GM23338 (cell line): ENCODE measurements around the gene CMTM6. TPM values are rescaled to one million over a fixed set of nuclear protein-coding genes. Genes with fewer than 3 reads are reported as not detected.
A peak's percentile ranks its signal among the peaks of the same experiment; 100 is the strongest.

ENCODE experiments used
- ATAC-seq: fragments of 200-7000 bp; cut with Tn5 transposase; 3 replicates; pipeline ENCODE4 v1.9.1; 2020
- DNase-seq: peaks from one replicate; pipeline ENCODE4 v3.0.0-alpha.2; 2015; ENCODE audit warnings: low spot score
- H2AFZ ChIP-seq: fragments of 200-600 bp; sonication (generic); 2 replicates; pipeline ENCODE4 v1.8.0; 2016; ENCODE audit warnings: antibody characterized with exemption, mild to moderate bottlenecking, moderate library complexity
- H3F3A ChIP-seq: fragments of 200-600 bp; sonication (generic); replicated peaks from 2 replicates; pipeline ENCODE4 v1.8.0; 2017; ENCODE audit warnings: antibody characterized with exemption, mixed run types, low read depth
- H3K27ac ChIP-seq: fragments of 200-600 bp; sonication (generic); 2 replicates; pipeline ENCODE4 v1.6.1; 2016; ENCODE audit warnings: low read depth
- H3K27me3 ChIP-seq: fragments of 200-600 bp; sonication (generic); 2 replicates; pipeline ENCODE4 v1.8.0; 2016; ENCODE audit warnings: mild to moderate bottlenecking, mixed run types, moderate library complexity; ENCODE audit not compliant: insufficient read depth
- H3K36me3 ChIP-seq: fragments of 200-600 bp; sonication (generic); 2 replicates; pipeline ENCODE4 v1.8.0; 2016; ENCODE audit warnings: mild to moderate bottlenecking; ENCODE audit not compliant: insufficient read depth
- H3K4me1 ChIP-seq: fragments of 200-600 bp; sonication (generic); 2 replicates; pipeline ENCODE4 v1.8.0; 2016; ENCODE audit warnings: mild to moderate bottlenecking, moderate library complexity; ENCODE audit not compliant: insufficient read depth
- H3K4me2 ChIP-seq: fragments of 200-600 bp; sonication (generic); 2 replicates; pipeline ENCODE4 v1.7.1; 2017; ENCODE audit warnings: mixed run types
- H3K4me3 ChIP-seq: fragments of 200-600 bp; sonication (generic); 2 replicates; pipeline ENCODE4 v1.6.1; 2016; ENCODE audit warnings: mixed run types
- H3K79me2 ChIP-seq: fragments of 200-600 bp; sonication (generic); replicated peaks from 2 replicates; pipeline ENCODE4 v1.8.0; 2017; ENCODE audit warnings: mild to moderate bottlenecking; ENCODE audit not compliant: insufficient read depth
- H3K9me2 ChIP-seq: fragments of 200-600 bp; sonication (generic); 2 replicates; pipeline ENCODE4 v1.8.0; 2017; ENCODE audit not compliant: insufficient read depth
- H4K20me1 ChIP-seq: fragments of 200-600 bp; sonication (generic); replicated peaks from 2 replicates; pipeline ENCODE4 v1.8.0; 2017; ENCODE audit warnings: mild to moderate bottlenecking; ENCODE audit not compliant: insufficient read depth
- H3K27ac Mint-ChIP-seq: 2 replicates; pipeline ENCODE4 v1.8.0; 2020; ENCODE audit warnings: inconsistent platforms, mild to moderate bottlenecking, moderate library complexity, mixed read lengths
- H3K27me3 Mint-ChIP-seq: 3 replicates; pipeline ENCODE4 v1.8.0; 2022; ENCODE audit warnings: low read depth, mild to moderate bottlenecking, moderate library complexity, mixed read lengths, inconsistent platforms; ENCODE audit not compliant: insufficient read depth, poor library complexity
- H3K36me3 Mint-ChIP-seq: 3 replicates; pipeline ENCODE4 v1.8.0; 2021; ENCODE audit warnings: low read depth, mild to moderate bottlenecking, inconsistent platforms, moderate library complexity, mixed read lengths
- H3K4me1 Mint-ChIP-seq: 3 replicates; pipeline ENCODE4 v1.8.0; 2020; ENCODE audit warnings: mild to moderate bottlenecking, inconsistent platforms, mixed read lengths
- H3K4me3 Mint-ChIP-seq: 3 replicates; pipeline ENCODE4 v1.8.0; 2021; ENCODE audit warnings: moderate library complexity, mild to moderate bottlenecking, inconsistent platforms, mixed read lengths
- H3K9me3 Mint-ChIP-seq: 3 replicates; pipeline ENCODE4 v1.8.0; 2020; ENCODE audit warnings: moderate library complexity, mild to moderate bottlenecking, inconsistent platforms, mixed read lengths
- CTCF ChIP-seq, 2 experiments: fragments of 200-600 bp in 1 of 2; sonication (generic) in 1 of 2; conservative IDR thresholded peaks; 2 replicates each; pipeline versions ENCODE4 v1.5.1 to v1.6.1; 2016 to 2017; ENCODE audit warnings: antibody characterized with exemption in 2 of 2, low read depth in 2 of 2, mild to moderate bottlenecking in 2 of 2, moderate library complexity in 1 of 2
- NANOG ChIP-seq: IDR thresholded peaks from 2 replicates; pipeline ENCODE4 v1.6.1; 2016; ENCODE audit warnings: antibody characterized with exemption, borderline replicate concordance
- POLR2AphosphoS5 ChIP-seq: IDR thresholded peaks from 2 replicates; pipeline ENCODE4 v1.6.1; 2016; ENCODE audit warnings: antibody characterized with exemption, low read depth
- STAT1 ChIP-seq: IDR thresholded peaks from one replicate; pipeline ENCODE4 v1.6.1; 2016; ENCODE audit warnings: antibody characterized with exemption; ENCODE audit not compliant: unreplicated experiment
- ZNF114 ChIP-seq: fragments of 250-450 bp; sonication (Bioruptor Pico); IDR thresholded peaks from 2 replicates; pipeline ENCODE4 v1.5.0; 2020; ENCODE audit warnings: mild to moderate bottlenecking, moderate library complexity
- ZNF331 ChIP-seq: fragments of 250-450 bp; sonication (Bioruptor Pico); IDR thresholded peaks from 2 replicates; pipeline ENCODE4 v1.5.0; 2020; ENCODE audit warnings: low read depth, mild to moderate bottlenecking, moderate library complexity
- ZNF462 ChIP-seq: fragments of 250-450 bp; sonication (Bioruptor Pico); IDR thresholded peaks from 2 replicates; pipeline ENCODE4 v1.5.0; 2020; ENCODE audit warnings: mild to moderate bottlenecking, moderate library complexity
- polyA plus RNA-seq: library from polyadenylated mRNA; unstranded; fragments of >200 nt; fragmentation: Nextera tagmentation; extraction: Ambion mirVana; gene quantifications from 2 replicates; pipeline ENCODE4 v1.2.1, GENCODE V29; 2016
- total RNA-seq: library from RNA; depleted of rRNA; stranded (reverse); fragments of >200 nt; shearing (Covaris generic); gene quantifications from 2 replicates; pipeline ENCODE4 v1.2.3, GENCODE V29; 2014
- TF ChIP-seq, protein P1 (sequence below): IDR thresholded peaks from one replicate; pipeline ENCODE4 v1.6.1; 2018; ENCODE audit warnings: antibody characterized with exemption; ENCODE audit not compliant: unreplicated experiment
- TF ChIP-seq, protein P2 (sequence below): IDR thresholded peaks from 2 replicates; pipeline ENCODE4 v1.6.1; 2016; ENCODE audit warnings: antibody characterized with exemption

The CMTM6 gene
- total and polyA plus RNA-seq, 2 experiments from 2014 or later: 42.3 to 123 TPM

DNA sequence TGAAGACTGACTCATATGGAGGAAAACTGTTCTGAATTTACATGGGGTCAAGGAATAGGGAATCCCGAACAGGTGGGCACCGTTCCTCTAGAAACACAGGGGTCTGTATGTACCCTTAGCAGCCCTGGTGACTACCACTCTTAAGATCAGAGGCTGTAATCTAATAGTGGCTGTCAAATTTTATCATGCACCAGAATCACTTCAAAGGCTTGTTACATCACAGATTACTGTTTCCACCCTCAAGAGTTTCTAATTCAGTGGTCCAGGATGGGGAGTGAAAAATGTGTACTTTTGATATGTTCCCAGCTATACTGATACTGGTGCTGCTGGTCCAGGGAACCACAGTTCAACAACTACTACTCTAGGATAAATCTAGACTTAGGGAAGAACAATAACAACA is 40.2 kb upstream of the CMTM6 start:
- ATAC-seq: no peak
- Histone ChIP-seq H3F3A (no peaks in the 10 kb centered on the region), H3K27me3 (no peaks in the 10 kb centered on the region), H3K36me3 (peaks cover 8% of the 10 kb centered on the region; the same call in 1 of the 2 replicates), H3K4me1 (no peaks in the 10 kb centered on the region), H3K4me2 (no peak overlapping the region), H4K20me1 (peaks cover 4% of the 10 kb centered on the region; the same call in 1 of the 2 replicates), H3K27ac (no peak overlapping the region; the same call in 1 of the 2 replicates), H3K9me2 (no peaks in the 10 kb centered on the region), H2AFZ (no peak overlapping the region), H3K79me2 (peaks cover 38% of the 10 kb centered on the region), H3K4me3 (no peak overlapping the region)
- H3K9me3 Mint-ChIP-seq: no peaks in the 10 kb centered on the region
- DNase-seq: no peak
- H3K36me3 Mint-ChIP-seq: peaks cover 19% of the 10 kb centered on the region
- H3K4me3 Mint-ChIP-seq: no peak overlapping the region
- H3K4me1 Mint-ChIP-seq: no peaks in the 10 kb centered on the region
- no peak overlapping the region for H3K27ac Mint-ChIP-seq
- H3K27me3 Mint-ChIP-seq: no peaks in the 10 kb centered on the region
- no peak for TF ChIP-seq NANOG
- no peak for TF ChIP-seq ZNF114 (CRISPR knock-in tag)
- TF ChIP-seq, protein P1, sequence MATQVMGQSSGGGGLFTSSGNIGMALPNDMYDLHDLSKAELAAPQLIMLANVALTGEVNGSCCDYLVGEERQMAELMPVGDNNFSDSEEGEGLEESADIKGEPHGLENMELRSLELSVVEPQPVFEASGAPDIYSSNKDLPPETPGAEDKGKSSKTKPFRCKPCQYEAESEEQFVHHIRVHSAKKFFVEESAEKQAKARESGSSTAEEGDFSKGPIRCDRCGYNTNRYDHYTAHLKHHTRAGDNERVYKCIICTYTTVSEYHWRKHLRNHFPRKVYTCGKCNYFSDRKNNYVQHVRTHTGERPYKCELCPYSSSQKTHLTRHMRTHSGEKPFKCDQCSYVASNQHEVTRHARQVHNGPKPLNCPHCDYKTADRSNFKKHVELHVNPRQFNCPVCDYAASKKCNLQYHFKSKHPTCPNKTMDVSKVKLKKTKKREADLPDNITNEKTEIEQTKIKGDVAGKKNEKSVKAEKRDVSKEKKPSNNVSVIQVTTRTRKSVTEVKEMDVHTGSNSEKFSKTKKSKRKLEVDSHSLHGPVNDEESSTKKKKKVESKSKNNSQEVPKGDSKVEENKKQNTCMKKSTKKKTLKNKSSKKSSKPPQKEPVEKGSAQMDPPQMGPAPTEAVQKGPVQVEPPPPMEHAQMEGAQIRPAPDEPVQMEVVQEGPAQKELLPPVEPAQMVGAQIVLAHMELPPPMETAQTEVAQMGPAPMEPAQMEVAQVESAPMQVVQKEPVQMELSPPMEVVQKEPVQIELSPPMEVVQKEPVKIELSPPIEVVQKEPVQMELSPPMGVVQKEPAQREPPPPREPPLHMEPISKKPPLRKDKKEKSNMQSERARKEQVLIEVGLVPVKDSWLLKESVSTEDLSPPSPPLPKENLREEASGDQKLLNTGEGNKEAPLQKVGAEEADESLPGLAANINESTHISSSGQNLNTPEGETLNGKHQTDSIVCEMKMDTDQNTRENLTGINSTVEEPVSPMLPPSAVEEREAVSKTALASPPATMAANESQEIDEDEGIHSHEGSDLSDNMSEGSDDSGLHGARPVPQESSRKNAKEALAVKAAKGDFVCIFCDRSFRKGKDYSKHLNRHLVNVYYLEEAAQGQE: no peak
- no peak for TF ChIP-seq POLR2AphosphoS5
- no peak for TF ChIP-seq STAT1

DNA sequence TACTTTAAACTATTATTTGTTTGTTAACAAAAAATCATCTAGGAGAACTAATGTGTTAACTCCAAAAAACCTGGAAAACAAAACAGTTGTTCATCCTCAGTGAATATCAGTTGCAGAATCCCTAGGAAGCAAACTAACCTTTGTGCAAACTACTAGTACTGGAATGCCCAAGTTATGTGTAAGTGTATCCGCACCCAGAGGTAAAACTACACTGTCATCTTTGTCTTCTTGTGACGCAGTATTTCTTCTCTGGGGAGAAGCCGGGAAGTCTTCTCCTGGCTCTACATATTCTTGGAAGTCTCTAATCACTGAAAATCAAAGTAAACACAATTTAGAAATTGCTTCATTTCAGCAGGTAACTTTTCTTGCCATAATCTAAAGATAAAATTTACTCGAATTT is 38.2 kb upstream of the CMTM6 start:
- Histone ChIP-seq H3K36me3 (peaks cover 8% of the 10 kb centered on the region; the same call in 1 of the 2 replicates), H3K4me1 (no peaks in the 10 kb centered on the region), H4K20me1 (no peaks in the 10 kb centered on the region; the same call in 1 of the 2 replicates), H3K4me3 (no peak overlapping the region), H3K9me2 (no peaks in the 10 kb centered on the region), H3K4me2 (no peak overlapping the region), H3K27ac (peak overlapping the region; percentile 22; the same call in 1 of the 2 replicates), H3K27me3 (no peaks in the 10 kb centered on the region), H3F3A (no peaks in the 10 kb centered on the region), H2AFZ (no peak overlapping the region), H3K79me2 (peaks cover 19% of the 10 kb centered on the region)
- ATAC-seq (no peak), DNase-seq (no peak)
- Mint-ChIP-seq H3K4me3 (no peak overlapping the region), H3K9me3 (no peaks in the 10 kb centered on the region), H3K4me1 (no peaks in the 10 kb centered on the region), H3K27me3 (no peaks in the 10 kb centered on the region), H3K36me3 (peaks cover 25% of the 10 kb centered on the region), H3K27ac (no peak overlapping the region)
- TF ChIP-seq, protein P2, sequence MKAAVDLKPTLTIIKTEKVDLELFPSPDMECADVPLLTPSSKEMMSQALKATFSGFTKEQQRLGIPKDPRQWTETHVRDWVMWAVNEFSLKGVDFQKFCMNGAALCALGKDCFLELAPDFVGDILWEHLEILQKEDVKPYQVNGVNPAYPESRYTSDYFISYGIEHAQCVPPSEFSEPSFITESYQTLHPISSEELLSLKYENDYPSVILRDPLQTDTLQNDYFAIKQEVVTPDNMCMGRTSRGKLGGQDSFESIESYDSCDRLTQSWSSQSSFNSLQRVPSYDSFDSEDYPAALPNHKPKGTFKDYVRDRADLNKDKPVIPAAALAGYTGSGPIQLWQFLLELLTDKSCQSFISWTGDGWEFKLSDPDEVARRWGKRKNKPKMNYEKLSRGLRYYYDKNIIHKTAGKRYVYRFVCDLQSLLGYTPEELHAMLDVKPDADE: no peak
- no peak for TF ChIP-seq POLR2AphosphoS5
- no peak for TF ChIP-seq CTCF (conservative IDR thresholded peaks at IDR 0.05; ENCODE audit: low read depth in 2 of 2)
- TF ChIP-seq ZNF462: no peak
- no peak for TF ChIP-seq NANOG
- TF ChIP-seq ZNF331: no peak
